LNCaP clone FGC (cell line): ENCODE measurements around the gene HLCS.
"Not testable (repeated sequence)": the region's sequence is repeated elsewhere in the genome, so short reads cannot be mapped to it uniquely, and the experiment has no call there.

Experiments
- DNase-seq: peaks from one replicate; pipeline ENCODE4 v3.0.0-alpha.2; 2011; ENCODE audit warnings: low read depth
- H3K4me3 ChIP-seq: 2 replicates; pipeline ENCODE4 v1.5.1; 2011; ENCODE audit warnings: mild to moderate bottlenecking, low read depth, low read length, control low read depth
- TF ChIP-seq, protein P1 (sequence below): IDR thresholded peaks from 2 replicates; pipeline ENCODE4 v1.5.1; 2012; ENCODE audit warnings: mild to moderate bottlenecking; ENCODE audit not compliant: control insufficient read depth, insufficient read depth; ENCODE audit errors: extremely low read depth

Gene HLCS

DNA sequence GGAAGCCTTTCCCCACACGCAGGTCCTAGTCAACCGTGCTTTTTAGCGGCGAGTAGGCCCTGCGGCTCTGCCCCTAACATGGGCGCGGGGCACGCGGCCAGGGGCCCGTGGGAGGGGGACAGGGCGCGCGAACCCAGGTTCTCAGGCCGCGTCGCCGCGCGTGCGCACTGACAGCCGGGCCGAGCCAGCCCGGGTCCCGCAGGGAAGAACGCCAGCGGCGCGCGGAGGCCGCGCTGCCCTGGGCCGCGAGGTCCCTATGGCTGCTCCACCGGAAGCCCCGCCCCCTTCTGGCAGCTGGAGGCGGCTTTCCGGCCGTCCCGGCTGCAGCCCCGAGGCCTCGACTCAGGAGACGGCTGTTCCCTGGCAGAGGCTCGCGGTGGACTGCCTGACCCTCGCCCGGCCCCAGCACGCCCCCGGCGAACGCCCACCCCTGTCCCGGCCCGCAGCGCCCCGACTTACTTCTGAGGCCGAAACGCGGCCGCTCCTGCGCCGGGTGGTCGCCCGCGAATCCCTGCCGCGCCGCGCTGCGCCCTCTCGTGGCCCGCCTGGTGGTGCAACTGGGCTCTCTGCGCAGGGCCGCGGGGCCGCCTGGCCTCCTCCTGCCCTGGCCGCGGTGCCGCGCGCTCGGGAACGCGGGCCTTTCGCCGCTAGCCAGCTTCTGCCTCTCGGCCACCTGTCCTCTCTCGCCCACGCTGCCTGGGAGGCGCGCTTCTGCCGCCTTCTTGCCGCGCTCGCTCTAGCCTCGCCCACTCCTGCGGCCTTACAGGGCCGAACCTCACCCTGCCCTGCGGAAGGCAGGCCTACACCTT is 23.4 kb upstream of the HLCS start:
- no peak for DNase-seq
- TF ChIP-seq, protein P1, sequence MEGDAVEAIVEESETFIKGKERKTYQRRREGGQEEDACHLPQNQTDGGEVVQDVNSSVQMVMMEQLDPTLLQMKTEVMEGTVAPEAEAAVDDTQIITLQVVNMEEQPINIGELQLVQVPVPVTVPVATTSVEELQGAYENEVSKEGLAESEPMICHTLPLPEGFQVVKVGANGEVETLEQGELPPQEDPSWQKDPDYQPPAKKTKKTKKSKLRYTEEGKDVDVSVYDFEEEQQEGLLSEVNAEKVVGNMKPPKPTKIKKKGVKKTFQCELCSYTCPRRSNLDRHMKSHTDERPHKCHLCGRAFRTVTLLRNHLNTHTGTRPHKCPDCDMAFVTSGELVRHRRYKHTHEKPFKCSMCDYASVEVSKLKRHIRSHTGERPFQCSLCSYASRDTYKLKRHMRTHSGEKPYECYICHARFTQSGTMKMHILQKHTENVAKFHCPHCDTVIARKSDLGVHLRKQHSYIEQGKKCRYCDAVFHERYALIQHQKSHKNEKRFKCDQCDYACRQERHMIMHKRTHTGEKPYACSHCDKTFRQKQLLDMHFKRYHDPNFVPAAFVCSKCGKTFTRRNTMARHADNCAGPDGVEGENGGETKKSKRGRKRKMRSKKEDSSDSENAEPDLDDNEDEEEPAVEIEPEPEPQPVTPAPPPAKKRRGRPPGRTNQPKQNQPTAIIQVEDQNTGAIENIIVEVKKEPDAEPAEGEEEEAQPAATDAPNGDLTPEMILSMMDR: peak; percentile 94

DNA sequence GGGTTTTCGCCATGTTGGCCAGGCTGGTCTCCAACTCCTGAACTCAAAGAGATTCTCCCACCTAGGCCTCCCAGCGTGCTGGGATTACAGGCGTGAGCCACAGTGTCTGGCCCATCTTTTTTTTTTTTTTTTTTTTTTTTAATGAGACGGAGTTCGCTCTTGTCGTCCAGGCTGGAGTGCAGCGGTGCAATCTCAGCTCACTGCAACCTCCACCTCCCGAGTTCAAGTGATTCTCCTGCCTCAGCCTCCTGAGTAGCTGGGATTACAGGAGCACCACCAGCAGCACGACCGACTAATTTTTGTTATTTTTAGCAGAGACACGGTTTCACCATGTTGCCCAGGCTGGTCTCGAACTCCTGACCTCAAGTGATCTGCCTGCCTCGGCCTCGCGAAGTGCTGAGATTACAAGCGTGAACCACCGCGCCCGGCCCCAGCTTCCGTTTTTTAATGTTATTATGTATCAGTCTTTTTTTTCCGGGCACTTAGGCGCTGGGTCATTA is 22.8 kb upstream of the HLCS start:
- not testable (repeated sequence) for DNase-seq
- H3K4me3 ChIP-seq: peak overlapping the region; percentile 50

More for the DNA sequence above, 23.4 kb upstream of the HLCS start:
- peak overlapping the region; percentile 50 for H3K4me3 ChIP-seq

DNA sequence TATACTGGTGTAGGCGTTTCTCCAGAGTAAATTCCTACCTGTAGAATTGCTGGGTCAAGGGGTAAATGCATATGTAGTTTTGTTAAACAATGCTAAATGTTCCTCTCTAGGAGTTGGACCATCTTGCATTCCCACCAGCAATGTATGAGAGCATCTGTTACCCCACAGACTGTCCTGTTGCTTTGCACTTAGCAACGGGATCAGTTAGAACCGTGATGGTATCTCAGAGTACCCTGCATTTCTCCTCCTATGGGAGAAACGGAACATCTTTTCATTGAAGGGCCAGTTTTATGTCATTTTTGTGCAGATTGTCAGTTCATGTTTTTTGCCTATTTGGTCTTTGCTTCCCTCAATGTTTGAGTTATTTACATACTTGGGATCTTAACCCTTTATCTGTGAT is 22.1 kb upstream of the HLCS start:
- TF ChIP-seq, protein P1: no peak
- no peak for DNase-seq
- H3K4me3 ChIP-seq: no peak overlapping the region

DNA sequence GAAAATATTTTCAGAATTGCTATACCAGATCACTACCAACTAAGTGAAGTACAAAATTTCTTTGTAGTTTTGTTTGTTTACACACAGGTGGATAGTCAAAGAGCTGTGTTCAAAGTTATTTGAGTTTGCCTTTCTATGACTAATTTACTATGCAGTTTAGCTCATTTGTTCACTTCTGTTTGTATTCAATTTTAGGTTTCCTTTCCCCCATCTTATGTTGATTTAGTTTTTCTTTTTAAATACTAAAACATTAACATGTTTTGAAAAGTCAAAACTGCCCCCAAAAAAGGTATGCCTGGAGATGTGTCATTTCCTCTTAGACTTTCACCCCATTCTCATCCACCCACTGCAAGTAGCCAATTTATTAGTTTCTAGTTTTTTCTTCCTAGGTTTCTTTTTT is 21.4 kb upstream of the HLCS start:
- no peak overlapping the region for H3K4me3 ChIP-seq
- TF ChIP-seq, protein P1: no peak
- DNase-seq: no peak

DNA sequence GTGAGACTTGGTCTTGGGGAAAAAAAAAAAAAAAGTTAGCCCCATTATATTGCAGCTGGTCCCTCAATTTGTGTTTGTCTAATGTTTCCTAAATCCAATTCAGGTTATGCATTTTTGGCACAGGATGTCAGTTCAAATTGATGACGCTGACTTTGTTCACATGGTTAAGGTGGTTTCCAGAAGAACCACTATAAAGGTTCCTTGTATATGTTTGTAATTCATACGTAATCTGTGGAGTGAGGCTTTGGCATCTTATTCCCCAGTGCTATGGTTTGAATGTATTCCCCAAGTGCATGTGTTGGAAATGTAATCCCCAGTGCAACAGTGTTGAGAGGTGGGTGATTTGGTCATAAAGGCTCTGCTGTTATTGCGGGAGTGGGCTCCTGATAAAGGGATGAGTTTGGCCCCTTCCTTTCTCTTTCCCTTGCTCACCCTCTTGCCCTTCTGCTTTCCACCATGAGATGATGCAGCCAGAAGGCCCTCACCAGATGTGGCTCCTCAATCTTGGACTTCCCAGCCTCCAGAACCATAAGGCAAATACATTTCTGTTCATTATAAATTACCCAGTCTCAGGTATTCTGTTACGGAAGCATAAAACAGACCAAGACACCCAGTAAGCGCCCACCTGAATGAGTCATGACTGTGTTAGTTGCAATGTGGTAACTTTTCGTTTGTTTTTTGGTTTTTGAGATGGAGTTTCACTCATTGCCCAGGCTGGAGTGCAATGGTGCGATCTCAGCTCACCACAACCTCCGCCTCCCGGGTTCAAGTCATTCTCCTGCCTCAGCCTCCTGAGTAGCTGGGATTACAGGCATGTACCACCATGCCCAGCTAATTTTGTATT is 19.5 kb upstream of the HLCS start:
- no peak for DNase-seq
- TF ChIP-seq, protein P1: no peak
- no peak overlapping the region for H3K4me3 ChIP-seq

DNA sequence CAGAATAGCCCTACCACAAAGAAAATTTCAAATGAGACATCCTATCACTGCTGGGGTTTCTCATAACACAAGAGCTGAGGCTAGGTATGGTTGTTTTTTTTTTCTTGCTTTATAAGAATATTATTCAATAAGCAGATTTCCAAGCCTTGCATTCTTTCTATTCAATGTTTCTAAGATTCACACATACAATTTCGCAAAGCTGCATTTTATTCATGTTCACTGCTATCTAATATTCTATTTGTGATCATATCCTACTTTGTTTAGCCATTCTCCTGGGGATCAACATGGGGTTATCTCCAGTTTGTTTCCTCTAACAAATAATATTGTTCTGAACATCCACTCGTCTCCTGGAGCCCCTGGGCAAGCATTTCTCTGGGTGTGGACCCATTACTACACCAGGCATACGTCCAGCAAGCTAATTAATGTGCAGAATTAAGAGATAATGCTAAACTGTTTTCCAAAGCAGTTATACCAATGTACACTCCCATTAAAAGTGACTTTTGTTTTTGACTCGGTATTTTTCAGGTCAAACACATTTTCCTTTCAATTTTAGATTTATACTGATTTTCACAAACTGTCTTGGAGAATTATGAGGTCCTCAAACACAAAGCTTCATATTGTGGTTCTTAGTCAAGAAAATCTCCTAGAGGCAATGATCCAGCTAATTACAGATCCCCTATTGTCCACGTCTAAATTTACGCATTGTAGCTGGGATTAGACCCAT is 15.7 kb upstream of the HLCS start:
- no peak overlapping the region for H3K4me3 ChIP-seq
- TF ChIP-seq, protein P1: no peak
- no peak for DNase-seq

DNA sequence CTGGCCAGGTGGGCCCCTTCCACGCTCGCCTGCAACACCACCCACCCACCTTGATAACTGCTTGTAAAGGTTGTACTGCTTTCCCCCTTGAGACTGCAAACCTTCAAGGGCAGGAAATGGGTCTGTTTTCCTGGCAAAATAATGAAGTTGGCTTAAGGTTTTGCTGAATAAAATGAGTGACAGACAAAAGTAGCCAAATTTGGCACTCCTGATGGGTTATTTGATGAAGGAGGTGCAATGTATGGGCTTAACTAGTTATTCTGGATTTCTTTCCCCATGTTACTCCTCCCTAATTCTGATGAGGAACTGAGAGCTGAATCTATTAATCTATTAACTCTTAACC is 14.6 kb upstream of the HLCS start:
- no peak for DNase-seq
- TF ChIP-seq, protein P1: no peak
- no peak overlapping the region for H3K4me3 ChIP-seq
